Measurements from ENCODE around the gene RASL10B.

DNA sequence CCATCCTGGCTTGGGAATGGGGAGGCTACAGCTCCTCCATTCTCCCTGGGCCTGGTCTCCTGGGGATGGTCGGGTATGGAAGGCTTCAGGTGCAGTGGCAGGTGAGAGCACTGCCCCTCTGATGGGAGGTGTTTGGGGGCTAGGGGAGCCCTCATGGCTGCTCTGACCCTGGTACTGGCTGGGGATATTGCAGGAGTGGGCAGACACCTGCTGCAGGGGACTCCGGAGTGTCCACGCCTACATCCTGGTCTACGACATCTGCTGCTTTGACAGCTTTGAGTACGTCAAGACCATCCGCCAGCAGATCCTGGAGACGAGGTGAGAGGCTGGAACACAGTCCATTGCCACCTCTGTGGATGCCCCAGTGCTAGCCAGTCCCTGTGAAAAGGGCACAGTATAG, 8.8 kb downstream of the RASL10B start:
- TF ChIP-seq EZH2 (IDR thresholded peaks at IDR 0.05; ENCODE audit: borderline replicate concordance, low read length) = no peak
- TF ChIP-seq, protein P1, sequence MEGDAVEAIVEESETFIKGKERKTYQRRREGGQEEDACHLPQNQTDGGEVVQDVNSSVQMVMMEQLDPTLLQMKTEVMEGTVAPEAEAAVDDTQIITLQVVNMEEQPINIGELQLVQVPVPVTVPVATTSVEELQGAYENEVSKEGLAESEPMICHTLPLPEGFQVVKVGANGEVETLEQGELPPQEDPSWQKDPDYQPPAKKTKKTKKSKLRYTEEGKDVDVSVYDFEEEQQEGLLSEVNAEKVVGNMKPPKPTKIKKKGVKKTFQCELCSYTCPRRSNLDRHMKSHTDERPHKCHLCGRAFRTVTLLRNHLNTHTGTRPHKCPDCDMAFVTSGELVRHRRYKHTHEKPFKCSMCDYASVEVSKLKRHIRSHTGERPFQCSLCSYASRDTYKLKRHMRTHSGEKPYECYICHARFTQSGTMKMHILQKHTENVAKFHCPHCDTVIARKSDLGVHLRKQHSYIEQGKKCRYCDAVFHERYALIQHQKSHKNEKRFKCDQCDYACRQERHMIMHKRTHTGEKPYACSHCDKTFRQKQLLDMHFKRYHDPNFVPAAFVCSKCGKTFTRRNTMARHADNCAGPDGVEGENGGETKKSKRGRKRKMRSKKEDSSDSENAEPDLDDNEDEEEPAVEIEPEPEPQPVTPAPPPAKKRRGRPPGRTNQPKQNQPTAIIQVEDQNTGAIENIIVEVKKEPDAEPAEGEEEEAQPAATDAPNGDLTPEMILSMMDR (conservative IDR thresholded peaks at IDR 0.05 in 1 of 2, IDR thresholded peaks at IDR 0.05 in 1 of 2; ENCODE audit: extremely low read depth in 1 of 2, insufficient read depth in 1 of 2, low read depth in 1 of 2, low read length in 2 of 2) = no peak

All from mammary epithelial cell (primary cell).